H1 (cell line): ENCODE results near the gene EPS8. TPM values are rescaled to one million over a fixed set of nuclear protein-coding genes. Genes with fewer than 3 reads are reported as not detected.

Experiments
- CTCF ChIA-PET: fragments of 300-600 bp; sonication (Branson Sonifier 250); formaldehyde crosslinking; loops from one replicate; lab custom pipeline; 2021; ENCODE audit not compliant: partially characterized antibody; lab: Charles Lee
- POLR2A ChIA-PET: fragments of 300-600 bp; sonication (Branson Sonifier 250); formaldehyde crosslinking; loops from one replicate; lab custom pipeline; 2021; ENCODE audit warnings: inconsistent platforms; ENCODE audit not compliant: partially characterized antibody; lab: Charles Lee
- DNase-seq, 2 experiments: peaks; one replicate each; pipeline versions ENCODE4 v3.0.0 to v3.0.0-alpha.2; 2010 to 2022; ENCODE audit warnings: low spot score in 2 of 2, low read depth in 1 of 2, mixed read lengths in 1 of 2
- FAIRE-seq: peaks from 2 replicates; lab custom pipeline; 2011; peaks lifted over from hg19 to GRCh38; lab: Jason Lieb, UNC
- H2AFZ ChIP-seq: 2 replicates; pipeline ENCODE4 v1.8.1; 2012; ENCODE audit warnings: low read length, inconsistent platforms
- H2AK5ac ChIP-seq: 2 replicates; pipeline ENCODE4 v1.6.1; 2013; ENCODE audit warnings: low read depth, low read length
- H2BK120ac ChIP-seq: replicated peaks from 2 replicates; pipeline ENCODE3; 2013; ENCODE audit warnings: low read depth, low read length, inconsistent platforms
- H2BK12ac ChIP-seq: 2 replicates; pipeline ENCODE4 v1.6.1; 2013; ENCODE audit warnings: low read depth, low read length
- H2BK15ac ChIP-seq: 2 replicates; pipeline ENCODE4 v1.6.1; 2013; ENCODE audit warnings: low read length
- H2BK20ac ChIP-seq: 2 replicates; pipeline ENCODE4 v1.6.1; 2013; ENCODE audit warnings: low read length
- H2BK5ac ChIP-seq: 2 replicates; pipeline ENCODE4 v1.6.1; 2013; ENCODE audit warnings: low read depth, low read length
- H3K14ac ChIP-seq: 2 replicates; pipeline ENCODE4 v1.6.1; 2013; ENCODE audit warnings: inconsistent platforms; ENCODE audit not compliant: insufficient read length
- H3K18ac ChIP-seq: 2 replicates; pipeline ENCODE4 v1.6.1; 2013; ENCODE audit warnings: low read length; ENCODE audit errors: extremely low read depth
- H3K23ac ChIP-seq: 2 replicates; pipeline ENCODE4 v1.6.1; 2013; ENCODE audit warnings: inconsistent platforms; ENCODE audit not compliant: insufficient read length
- H3K23me2 ChIP-seq: 2 replicates; pipeline ENCODE4 v1.6.1; 2013; ENCODE audit warnings: low read depth, low read length
- H3K27ac ChIP-seq: 2 replicates; pipeline ENCODE4 v1.6.1; 2011; ENCODE audit warnings: low read depth, low read length, inconsistent platforms
- H3K27me3 ChIP-seq, 4 experiments: replicated peaks in 1 of 4; 1 replicate in 1 of 4; 2 replicates in 3 of 4; pipeline versions ENCODE4 v1.6.1 to v1.8.1; 2011 to 2013; ENCODE audit warnings: low read length in 3 of 4, mild to moderate bottlenecking in 3 of 4, inconsistent platforms in 2 of 4, mixed read lengths in 2 of 4, moderate library complexity in 1 of 4; ENCODE audit not compliant: control insufficient read depth in 3 of 4, insufficient read depth in 3 of 4; ENCODE audit errors: extremely low read depth in 1 of 4
- H3K36me3 ChIP-seq, 4 experiments: 2 replicates each; pipeline versions ENCODE4 v1.6.1 to v1.8.1; 2011 to 2013; ENCODE audit warnings: mild to moderate bottlenecking in 4 of 4, low read length in 3 of 4, moderate library complexity in 2 of 4, control low read depth in 1 of 4, inconsistent platforms in 1 of 4; ENCODE audit not compliant: insufficient read depth in 4 of 4, control insufficient read depth in 2 of 4
- H3K4ac ChIP-seq: replicated peaks from 2 replicates; pipeline ENCODE3; 2013; ENCODE audit warnings: low read length, low read depth, mixed read lengths, inconsistent platforms; ENCODE audit not compliant: insufficient read length
- H3K4me1 ChIP-seq, 4 experiments: replicated peaks in 1 of 4; 1 replicate in 1 of 4; 2 replicates in 3 of 4; pipeline versions ENCODE4 v1.6.1 to v1.8.1; 2011 to 2013; ENCODE audit warnings: low read length in 3 of 4, inconsistent platforms in 2 of 4, mixed read lengths in 1 of 4; ENCODE audit not compliant: insufficient read depth in 4 of 4, control insufficient read depth in 3 of 4
- H3K4me2 ChIP-seq, 2 experiments: 2 replicates each; pipeline versions ENCODE4 v1.6.1 to v1.8.1; 2011 to 2013; ENCODE audit warnings: low read depth in 2 of 2, low read length in 2 of 2, control low read depth in 1 of 2, inconsistent platforms in 1 of 2, mild to moderate bottlenecking in 1 of 2; ENCODE audit not compliant: insufficient read depth in 1 of 2
- H3K4me3 ChIP-seq, 4 experiments: fragments of 200-600, 300-600 bp in 1 of 4; sonication (generic), shearing (Covaris generic), sonication (Bioruptor Twin) in 1 of 4; 2 replicates each; pipeline versions ENCODE4 v1.5.1 to v1.8.1; 2011 to 2016; ENCODE audit warnings: low read length in 4 of 4, low read depth in 3 of 4, control low read depth in 2 of 4, inconsistent platforms in 2 of 4, mild to moderate bottlenecking in 2 of 4, mixed read lengths in 1 of 4, moderate library complexity in 1 of 4; ENCODE audit not compliant: insufficient read depth in 2 of 4; ENCODE audit errors: extremely low read depth in 1 of 4
- H3K56ac ChIP-seq: replicated peaks from 2 replicates; pipeline ENCODE3; 2013; ENCODE audit warnings: low read depth, mild to moderate bottlenecking, mixed read lengths, low read length, inconsistent platforms; ENCODE audit not compliant: insufficient read length
- H3K79me1 ChIP-seq: 2 replicates; pipeline ENCODE4 v1.6.1; 2013; ENCODE audit warnings: low read depth, low read length, control low read depth
- H3K79me2 ChIP-seq, 2 experiments: 2 replicates each; pipeline versions ENCODE4 v1.6.1 to v1.8.1; 2012 to 2013; ENCODE audit warnings: low read length in 2 of 2, mild to moderate bottlenecking in 2 of 2, inconsistent platforms in 1 of 2; ENCODE audit not compliant: insufficient read depth in 2 of 2, control insufficient read depth in 1 of 2
- H3K9ac ChIP-seq, 4 experiments: replicated peaks in 1 of 4; 1 replicate in 1 of 4; 2 replicates in 3 of 4; pipeline versions ENCODE4 v1.6.1 to v1.8.1; 2011 to 2013; ENCODE audit warnings: low read depth in 3 of 4, low read length in 3 of 4, control low read depth in 2 of 4, mild to moderate bottlenecking in 2 of 4, moderate library complexity in 2 of 4, inconsistent platforms in 1 of 4; ENCODE audit errors: extremely low read depth in 1 of 4
- H3K9me3 ChIP-seq, 2 experiments: 2 replicates each; pipeline versions ENCODE4 v1.6.1 to v1.8.1; 2012 to 2013; ENCODE audit warnings: mild to moderate bottlenecking in 2 of 2, moderate library complexity in 2 of 2, control low read depth in 1 of 2, inconsistent platforms in 1 of 2, low read depth in 1 of 2, low read length in 1 of 2, mixed read lengths in 1 of 2; ENCODE audit not compliant: insufficient read depth in 2 of 2
- H4K20me1 ChIP-seq, 2 experiments: replicated peaks in 1 of 2; 2 replicates each; pipeline versions ENCODE3 to v1.8.1; 2011 to 2013; ENCODE audit warnings: inconsistent platforms in 2 of 2, low read length in 2 of 2, mild to moderate bottlenecking in 1 of 2; ENCODE audit not compliant: insufficient read depth in 2 of 2, control insufficient read depth in 1 of 2
- H4K5ac ChIP-seq: 2 replicates; pipeline ENCODE4 v1.6.1; 2013; ENCODE audit warnings: low read length, low read depth, mixed read lengths, inconsistent platforms; ENCODE audit not compliant: insufficient read length
- H4K8ac ChIP-seq: 2 replicates; pipeline ENCODE4 v1.8.0; 2013; ENCODE audit warnings: mild to moderate bottlenecking, moderate library complexity, low read length, inconsistent platforms; ENCODE audit not compliant: insufficient read depth; ENCODE audit errors: extremely low read depth
- H4K91ac ChIP-seq: replicated peaks from 2 replicates; pipeline ENCODE3; 2013; ENCODE audit warnings: low read length, mixed read lengths, inconsistent platforms; ENCODE audit not compliant: insufficient read length
- ASH2L ChIP-seq: fragments of 200-600, 300-600 bp; sonication (generic); IDR thresholded peaks from one replicate; pipeline ENCODE4 v1.7.1; 2017; ENCODE audit warnings: low read length
- CTBP2 ChIP-seq: IDR thresholded peaks from 2 replicates; pipeline ENCODE4 v1.7.0; 2011; ENCODE audit warnings: borderline replicate concordance, mild to moderate bottlenecking, moderate library complexity, mixed read lengths, low read length; ENCODE audit not compliant: insufficient read depth, insufficient read length
- EP300 ChIP-seq, 2 experiments: IDR thresholded peaks; 1 replicate in 1 of 2; 2 replicates in 1 of 2; pipeline ENCODE4 v1.6.1; 2011 to 2012; ENCODE audit warnings: low read depth in 2 of 2, low read length in 2 of 2, mild to moderate bottlenecking in 2 of 2, borderline replicate concordance in 1 of 2, inconsistent platforms in 1 of 2, moderate library complexity in 1 of 2
- EZH2 ChIP-seq: fragments of 200-600 bp; sonication (generic); IDR thresholded peaks from 2 replicates; pipeline ENCODE4 v1.7.1; 2012; ENCODE audit warnings: low read depth, mild to moderate bottlenecking, moderate library complexity, low read length, inconsistent platforms; ENCODE audit not compliant: severe bottlenecking
- HDAC2 ChIP-seq, 2 experiments: fragments of 300-600 bp in 1 of 2; sonication (generic) in 1 of 2; IDR thresholded peaks; 2 replicates each; pipeline ENCODE4 v1.6.1; 2011 to 2012; ENCODE audit warnings: low read depth in 2 of 2, low read length in 2 of 2, mild to moderate bottlenecking in 2 of 2, moderate library complexity in 2 of 2, borderline replicate concordance in 1 of 2, inconsistent platforms in 1 of 2
- JUN ChIP-seq: IDR thresholded peaks from 2 replicates; pipeline ENCODE4 v1.6.1; 2011; ENCODE audit warnings: low read depth, mild to moderate bottlenecking, improper control_type of control experiment, low read length
- KDM1A ChIP-seq: fragments of 200-600, 300-600 bp; sonication (generic); IDR thresholded peaks from 2 replicates; pipeline ENCODE4 v1.7.1; 2016; ENCODE audit warnings: mild to moderate bottlenecking, low read length, borderline replicate concordance
- KDM4A ChIP-seq: IDR thresholded peaks from one replicate; pipeline ENCODE4 v1.7.1; 2012; ENCODE audit warnings: low read depth, mild to moderate bottlenecking, moderate library complexity, low read length, inconsistent platforms; ENCODE audit not compliant: severe bottlenecking
- RFX5 ChIP-seq: IDR thresholded peaks from 2 replicates; pipeline ENCODE4 v1.6.1; 2011; ENCODE audit warnings: low read depth, low read length, improper control_type of control experiment, borderline replicate concordance
- SAP30 ChIP-seq: fragments of 300-600 bp; sonication (generic); IDR thresholded peaks from 2 replicates; pipeline ENCODE4 v1.7.1; 2012; ENCODE audit warnings: low read length, moderate library complexity, mild to moderate bottlenecking, inconsistent platforms; ENCODE audit not compliant: insufficient read depth, insufficient replicate concordance
- TAF7 ChIP-seq: optimal IDR thresholded peaks from 2 replicates; pipeline ENCODE3; 2011; ENCODE audit warnings: low read depth, mild to moderate bottlenecking, inconsistent platforms, low read length, moderate library complexity, borderline replicate concordance
- YY1 ChIP-seq: IDR thresholded peaks from 2 replicates; pipeline ENCODE4 v1.6.1; 2011; ENCODE audit warnings: low read depth, mild to moderate bottlenecking, low read length
- WGBS, 2 experiments: shearing (Covaris generic) in 1 of 2; methylation state at CpG; one replicate each; pipeline versions ENCODE4 v1.1.6 to v1.1.7; 2013 to 2015; ENCODE audit warnings: low lambda C conversion rate in 2 of 2, mixed read lengths in 2 of 2, inconsistent platforms in 1 of 2, low coverage in 1 of 2, missing lambda C conversion rate in 1 of 2; ENCODE audit not compliant: insufficient replicate concordance in 2 of 2, insufficient coverage in 1 of 2, insufficient read length in 1 of 2; ENCODE audit errors: extremely low coverage in 1 of 2, missing lambda C conversion rate in 1 of 2; 5-methylcytosine and 5-hydroxymethylcytosine counted together
- polyA plus RNA-seq, 7 experiments: library from polyadenylated mRNA; depleted of rRNA in 3 of 7; stranded (reverse) in 5 of 7; unstranded in 2 of 7; fragments of >200 nt in 5 of 7; fragments of 200-250 nt in 2 of 7; gene quantifications; 1 replicate in 5 of 7; 2 replicates in 1 of 7; 4 replicates in 1 of 7; pipeline versions ENCODE4 v1.2.1 to v1.2.3, GENCODE V29; 2011 to 2013; ENCODE audit warnings: missing spikeins in 2 of 7, mixed read lengths in 2 of 7
- total RNA-seq: library from RNA; stranded (reverse); fragmentation: NEBNext Ultra II Directional; extraction: Animal tissue kit (Norgen Biotek cat#: 25700); gene quantifications from 2 replicates; pipeline ENCODE4 v1.2.1, GENCODE V29; 2021
- TF ChIP-seq, protein P1 (sequence below): IDR thresholded peaks from 2 replicates; pipeline ENCODE4 v1.6.1; 2012; ENCODE audit warnings: inconsistent platforms

The EPS8 gene
- total and polyA plus RNA-seq, 2 of the 8 experiments (the other 6 are each of a cell fraction or from before 2014, with no cell fraction given) = 3.0 to 4.6 TPM

- Histone ChIP-seq H3K79me1 (no peaks in the 10 kb centered on the region; the same call in 1 of the 2 replicates), H4K20me1 (no peaks in the 10 kb centered on the region), H3K79me2 (no peaks in the 10 kb centered on the region), H3K23me2 (no peaks in the 10 kb centered on the region), H3K4me3 (no peak overlapping the region), H3K56ac (no peak overlapping the region), H2AFZ (no peak overlapping the region), H3K9ac (no peak overlapping the region), H2BK12ac (no peak overlapping the region), H2AK5ac (no peak overlapping the region), H3K14ac (no peak overlapping the region), H3K27ac (no peak overlapping the region), H3K23ac (no peak overlapping the region), H3K4me1 (peaks cover 0 to 7% (median 0%) of the 10 kb centered on the region in 4 experiments; a peak in 1 of 7 replicates), H3K9me3 (no peaks in the 10 kb centered on the region), H3K27me3 (no peaks in the 10 kb centered on the region), H2BK5ac (no peak overlapping the region), H4K91ac (no peak overlapping the region), H3K4me2 (no peak overlapping the region), H3K36me3 (no peaks in the 10 kb centered on the region), H2BK15ac (no peak overlapping the region), H2BK120ac (no peak overlapping the region), H3K18ac (no peak overlapping the region), H3K4ac (no peak overlapping the region), H2BK20ac (no peak overlapping the region), H4K5ac (no peak overlapping the region), H4K8ac (no peak overlapping the region)
- DNase-seq (no peak), FAIRE-seq (no peak)
- CTCF ChIA-PET = interaction anchor here (3.3 kb wide), 1 partner anchor 15 kb away, joined by 15 read pairs; no protein-coding TSS in a partner anchor
- 81% methylated on average over 1 of the region's 1 CpG; no CpG with 5 or more reads in 1 of the 2 experiments for WGBS, 2 experiments
- POLR2A ChIA-PET = no interaction called here
- TF ChIP-seq, protein P1, sequence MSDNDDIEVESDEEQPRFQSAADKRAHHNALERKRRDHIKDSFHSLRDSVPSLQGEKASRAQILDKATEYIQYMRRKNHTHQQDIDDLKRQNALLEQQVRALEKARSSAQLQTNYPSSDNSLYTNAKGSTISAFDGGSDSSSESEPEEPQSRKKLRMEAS = no peak
- TF ChIP-seq KDM1A (no peak), ASH2L (no peak), EZH2 (no peak), KDM4A (no peak), RFX5 (no peak), JUN (no peak), TAF7 (no peak), HDAC2 (IDR thresholded peaks at IDR 0.05; ENCODE audit: borderline replicate concordance in 1 of 2, low read depth in 2 of 2, low read length in 2 of 2) (no peak), CTBP2 (no peak), SAP30 (no peak), EP300 (IDR thresholded peaks at IDR 0.05; ENCODE audit: borderline replicate concordance in 1 of 2, low read depth in 2 of 2, low read length in 2 of 2) (no peak), YY1 (no peak)
Observed at GRCh38 chr12:15756822-15757221, 32.4 kb downstream of the EPS8 start.
